Heart right ventricle (tissue), 16 donors: Measurements from ENCODE around the gene GATAD2B. TPM values are rescaled to one million over a fixed set of nuclear protein-coding genes. Genes with fewer than 3 reads are reported as not detected.

Source experiments
- ATAC-seq, 8 donors: fragments of 200-7000 bp; cut with Tn5 transposase; one replicate each; pipeline ENCODE4 v1.9.1; 2020; ENCODE audit warnings: mild to moderate bottlenecking in 8 of 8, moderate library complexity in 8 of 8, moderate number of reproducible peaks in 1 of 8
- DNase-seq, 2 donors: peaks; one replicate each; pipeline ENCODE4 v3.0.0-alpha.2; 2020
- H3K27ac ChIP-seq, 10 donors: fragments of 200-600 bp; sonication (generic) in 2 of 10; one replicate each; pipeline versions ENCODE4 v1.5.0 to v1.8.0; 2020 to 2022; ENCODE audit warnings: mild to moderate bottlenecking in 3 of 10
- H3K27me3 ChIP-seq, 7 donors: fragments of 200-600 bp; one replicate each; pipeline ENCODE4 v1.8.0; 2021 to 2022; ENCODE audit warnings: mild to moderate bottlenecking in 2 of 7
- H3K36me3 ChIP-seq, 9 donors: fragments of 200-600 bp; sonication (generic) in 1 of 9; one replicate each; pipeline versions ENCODE4 v1.5.0 to v1.8.0; 2020 to 2022; ENCODE audit warnings: mild to moderate bottlenecking in 2 of 9
- H3K4me1 ChIP-seq, 9 donors: fragments of 200-600 bp; sonication (generic) in 1 of 9; one replicate each; pipeline versions ENCODE4 v1.5.0 to v1.8.0; 2020 to 2022; ENCODE audit warnings: mild to moderate bottlenecking in 4 of 9
- H3K4me3 ChIP-seq, 10 donors: fragments of 200-600 bp; sonication (generic) in 2 of 10; one replicate each; pipeline versions ENCODE4 v1.5.0 to v1.8.0; 2020 to 2022; ENCODE audit warnings: mild to moderate bottlenecking in 7 of 10, moderate library complexity in 2 of 10
- H3K9me3 ChIP-seq, 11 donors: fragments of 200-600 bp in 10 of 11; sonication (generic) in 2 of 11; one replicate each; pipeline versions ENCODE4 v1.5.0 to v1.8.0; 2013 to 2022; ENCODE audit warnings: mild to moderate bottlenecking in 2 of 11, control low read depth in 1 of 11, moderate library complexity in 1 of 11
- CTCF ChIP-seq, 9 donors: fragments of 200-600 bp; sonication (generic) in 2 of 9; IDR thresholded peaks; one replicate each; pipeline versions ENCODE4 v1.5.0 to v1.8.0; 2021 to 2022; ENCODE audit warnings: antibody characterized with exemption in 9 of 9, mild to moderate bottlenecking in 5 of 9, moderate library complexity in 1 of 9
- WGBS, 2 donors: extraction: QIAGEN DNeasy Blood & Tissue Kit; methylation state at CpG; one replicate each; pipeline ENCODE4 v1.1.7; 2013; ENCODE audit warnings: inconsistent platforms in 1 of 2; 5-methylcytosine and 5-hydroxymethylcytosine counted together
- intact Hi-C, 10 donors: fragments of 100-400 bp; cut with DNase I; formaldehyde crosslinking; loops; one replicate each; pipeline versions ENCODE4 v1.11.1 to v1.14.2; 2022
- polyA plus RNA-seq, 2 donors: library from polyadenylated mRNA; stranded (reverse); fragments of 200-250 nt; gene quantifications; one replicate each; pipeline ENCODE4 v1.2.3, GENCODE V29; 2013
- total RNA-seq, 10 donors: library from RNA; stranded (reverse); fragmentation: NEBNext Ultra II Directional in 3 of 10; extraction: Animal tissue kit (Norgen Biotek cat#: 25700) in 3 of 10; gene quantifications; one replicate each; pipeline versions ENCODE4 v1.2.1 to v1.2.4, GENCODE V29; 2021 to 2023
- donor health status: Arrhythmogenic right ventricular cardiomyopathy.
- donor health status: ischemic (EF 13 %, LVEDD 7.1; RV severe dilation, severe dysfunction).
- donor health status: healthy with polysubstance abuse.
- donor health status: DM: no; HTN: yes; CAD: no.
- donor health status: DM: no; HTN: no; CAD: no.
- donor health status: ischemic (EF 25% LVEDD 6.9; RV normal size, moderate dysfunction).
- donor health status: ischemic (EF 25% LVEDD 5.7; RV mildly dilated, moderate dysfunction).
- donor health status: healthy.
- donor health status: DM: yes; HTN: yes; CAD: no.
- donor health status: Ischemic cardiomyopathy.
- donor health status: ischemic (EF 35%, LVEDD 5.7; RV mildly dilated, moderate dysfunction).
- donor health status: nonischemic (EF 11% LVEDD 7.7; RV severe dilation, severe dysfunction).
- donor health status: DM: yes; HTN: yes; CAD: no.
- donor health status: PGD.
- donor health status: ischemic (EF 29% LVEDD 5.4; RV normal size, mild dysfunction).
- donor health status: nonischemic (EF 23%, LVEDD 6.1; RV moderate dilation, normal function).

The GATAD2B gene
- total and polyA plus RNA-seq, 12 donors: 3.9 to 52.6 (median 41.9) TPM

GRCh38 chr1:153945131-153945794 lies 22.5 kb upstream of the GATAD2B start:
- Histone ChIP-seq H3K4me3 (peak overlapping the region; percentile 65 to 99 (median 91)), H3K4me1 (peaks cover 5 to 44% (median 30%) of the 10 kb centered on the region in 9 donors), H3K36me3 (peaks cover 0 to 67% (median 25%) of the 10 kb centered on the region in 9 donors), H3K9me3 (no peaks in the 10 kb centered on the region), H3K27ac (peak overlapping the region; percentile 97 to 100 (median 100)), H3K27me3 (no peaks in the 10 kb centered on the region)
- TF ChIP-seq CTCF (IDR thresholded peaks at IDR 0.05): no peak
- DNase-seq (peak; percentile 65 to 86), ATAC-seq (peak; percentile 35 to 82 (median 72))
- 25 to 27% methylated on average over 12 of the region's 12 CpGs for WGBS, 2 donors
- intact Hi-C loops: loop anchor here in 6 of 10 donors (2.0 to 10.0 kb wide), 6 partner anchors 22 to 150 kb away; partner anchors contain the start of gene GATAD2B (in 3 of the 6)

GRCh38 chr1:153944827-153945117 lies 22.0 kb upstream of the GATAD2B start:
- no peaks in the 10 kb centered on the region for H3K27me3 ChIP-seq
- ATAC-seq: peak in 1 of 8 donors; percentile 0
- no peak for TF ChIP-seq CTCF (IDR thresholded peaks at IDR 0.05)
- WGBS, 2 donors: 62 to 73% methylated on average over 3 of the region's 3 CpGs
- H3K4me1 ChIP-seq: peaks cover 5 to 44% (median 30%) of the 10 kb centered on the region in 9 donors
- peak overlapping the region; percentile 97 to 100 (median 100) for H3K27ac ChIP-seq
- intact Hi-C loops: loop anchor here in 6 of 10 donors (2.0 to 10.0 kb wide), 6 partner anchors 22 to 150 kb away; partner anchors contain the start of gene GATAD2B (in 3 of the 6)
- no peak for DNase-seq
- H3K4me3 ChIP-seq: peak overlapping the region in 9 of 10 donors; percentile 78 to 99 (median 91)
- H3K36me3 ChIP-seq: peaks cover 0 to 67% (median 24%) of the 10 kb centered on the region in 9 donors
- H3K9me3 ChIP-seq: no peaks in the 10 kb centered on the region

GRCh38 chr1:153944005-153944826 lies 21.4 kb upstream of the GATAD2B start:
- no peak for TF ChIP-seq CTCF (IDR thresholded peaks at IDR 0.05)
- DNase-seq: peak in 1 of 2 donors; percentile 21
- 83 to 86% methylated on average over 15 of the region's 15 CpGs for WGBS, 2 donors
- peaks cover 0 to 67% (median 27%) of the 10 kb centered on the region in 9 donors for H3K36me3 ChIP-seq
- no peak for ATAC-seq
- H3K27ac ChIP-seq: peak overlapping the region in 9 of 10 donors; percentile 97 to 100 (median 100)
- H3K9me3 ChIP-seq: no peaks in the 10 kb centered on the region
- peak overlapping the region in 9 of 10 donors; percentile 78 to 99 (median 91) for H3K4me3 ChIP-seq
- H3K27me3 ChIP-seq: no peaks in the 10 kb centered on the region
- H3K4me1 ChIP-seq: peaks cover 5 to 44% (median 30%) of the 10 kb centered on the region in 9 donors
- intact Hi-C loops: loop anchor here in 5 of 10 donors (2.0 to 10.0 kb wide), 3 partner anchors 21 to 149 kb away; partner anchors contain the start of gene GATAD2B (in 3 of the 5)
